GM21717 (cell line): Measurements from ENCODE around the gene NUB1.
"Not testable (repeated sequence)": the region's sequence is repeated elsewhere in the genome, so short reads cannot be mapped to it uniquely, and the experiment has no call there.

Experiments
- ATAC-seq: cut with Tn5 transposase; IDR thresholded peaks from one replicate; pipeline ENCODE4 v1.9.1; 2021; ENCODE audit warnings: mild to moderate bottlenecking, moderate library complexity; ENCODE audit not compliant: unreplicated experiment

NUB1 gene, protein sequence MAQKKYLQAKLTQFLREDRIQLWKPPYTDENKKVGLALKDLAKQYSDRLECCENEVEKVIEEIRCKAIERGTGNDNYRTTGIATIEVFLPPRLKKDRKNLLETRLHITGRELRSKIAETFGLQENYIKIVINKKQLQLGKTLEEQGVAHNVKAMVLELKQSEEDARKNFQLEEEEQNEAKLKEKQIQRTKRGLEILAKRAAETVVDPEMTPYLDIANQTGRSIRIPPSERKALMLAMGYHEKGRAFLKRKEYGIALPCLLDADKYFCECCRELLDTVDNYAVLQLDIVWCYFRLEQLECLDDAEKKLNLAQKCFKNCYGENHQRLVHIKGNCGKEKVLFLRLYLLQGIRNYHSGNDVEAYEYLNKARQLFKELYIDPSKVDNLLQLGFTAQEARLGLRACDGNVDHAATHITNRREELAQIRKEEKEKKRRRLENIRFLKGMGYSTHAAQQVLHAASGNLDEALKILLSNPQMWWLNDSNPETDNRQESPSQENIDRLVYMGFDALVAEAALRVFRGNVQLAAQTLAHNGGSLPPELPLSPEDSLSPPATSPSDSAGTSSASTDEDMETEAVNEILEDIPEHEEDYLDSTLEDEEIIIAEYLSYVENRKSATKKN

DNA sequence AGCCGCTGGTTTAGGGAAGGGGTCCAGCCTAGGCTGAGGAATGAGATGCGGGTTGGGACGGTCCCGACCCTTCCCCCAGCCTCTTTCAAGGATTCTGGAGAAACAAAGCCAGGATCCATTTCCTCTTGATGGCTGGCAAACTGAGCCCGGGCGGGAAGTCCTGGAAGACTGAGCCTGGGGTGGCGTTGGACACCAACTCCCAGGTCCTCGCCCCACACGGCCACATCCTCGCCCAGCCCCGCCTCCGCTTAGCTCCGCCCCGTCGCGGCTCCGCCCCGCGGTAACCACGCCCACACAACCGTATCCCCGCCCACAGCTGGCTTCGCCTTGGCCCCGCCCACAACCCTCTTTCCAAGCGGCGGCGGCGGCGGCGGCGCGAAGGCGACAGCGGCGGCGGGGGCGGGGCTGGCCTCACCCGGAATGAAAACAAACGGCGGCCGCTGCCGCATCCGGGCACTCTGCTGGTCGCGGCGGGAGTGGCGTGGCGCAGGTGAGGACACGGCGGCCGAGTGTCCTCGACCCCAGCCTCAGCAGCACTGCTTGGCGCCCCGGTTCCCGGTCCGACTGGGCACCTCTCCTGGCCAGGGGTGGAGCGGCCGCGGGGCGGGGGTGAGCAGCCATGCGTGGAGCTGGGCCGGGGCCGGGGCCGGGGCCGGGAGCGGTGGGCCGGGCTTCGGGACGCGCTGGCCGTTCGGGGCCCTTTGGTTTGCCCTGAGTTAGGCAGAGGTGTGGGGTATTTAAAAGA, at the start of gene NUB1:
NUB1 (plus strand) TSS at position 456 of the 745 bp plus-strand sequence. CDS start 3,538 bp downstream, outside the sequence.
- ATAC-seq = peak; percentile 49

DNA sequence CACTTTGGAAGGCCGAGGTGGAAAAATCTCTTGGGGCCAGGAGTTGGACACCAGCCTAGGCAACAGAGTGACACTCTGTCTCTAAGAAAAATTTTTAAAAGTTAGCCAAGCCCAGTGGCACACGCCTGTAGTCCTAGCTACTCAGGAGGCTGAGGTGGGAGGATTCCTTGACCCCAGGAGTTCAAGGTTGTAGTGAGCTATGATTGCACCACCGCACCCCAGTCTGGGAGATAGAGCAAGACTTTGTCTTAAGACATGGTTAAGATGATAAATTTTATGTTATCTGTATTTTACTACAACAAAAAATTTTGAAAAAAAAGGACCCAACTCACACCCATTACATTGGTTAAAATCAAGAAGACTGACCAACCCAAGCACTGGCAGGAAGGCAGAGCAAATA, 48.8 kb upstream of the NUB1 start:
- ATAC-seq = no peak

DNA sequence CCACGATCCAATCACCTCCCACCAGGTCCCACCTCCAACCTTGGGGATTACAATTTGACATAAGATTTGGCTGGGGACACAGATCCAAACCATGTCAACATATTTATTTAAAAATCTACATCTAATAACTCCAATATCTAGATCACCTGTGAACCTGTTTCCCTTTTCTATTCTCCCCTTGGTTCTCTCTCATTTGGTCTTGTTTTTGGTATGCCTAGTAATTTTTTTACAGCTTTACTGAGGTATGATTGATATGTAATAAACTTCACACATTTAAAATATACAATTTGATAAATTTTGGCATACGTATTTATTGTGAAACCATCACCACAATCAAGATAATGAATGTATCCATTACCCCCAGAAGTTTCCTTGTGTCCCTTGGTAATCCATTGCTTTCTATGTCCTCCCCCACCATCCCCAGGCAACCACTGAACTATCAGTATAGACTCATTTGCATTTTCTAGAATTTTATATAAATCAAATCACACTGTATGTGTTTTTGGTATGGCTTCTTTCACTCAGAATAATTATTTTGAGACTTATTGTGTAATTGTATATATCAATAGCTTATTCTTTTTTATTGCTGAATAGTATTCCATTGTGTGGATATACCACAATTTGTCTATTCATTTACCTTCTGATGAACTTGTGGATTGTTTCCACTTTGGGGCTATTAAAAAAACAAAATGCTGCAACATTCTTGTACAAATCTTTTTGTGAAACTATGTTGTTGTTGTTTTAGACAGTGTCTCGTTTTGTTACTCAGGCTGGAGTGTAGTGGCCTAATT, 45.2 kb upstream of the NUB1 start:
- ATAC-seq = no peak

DNA sequence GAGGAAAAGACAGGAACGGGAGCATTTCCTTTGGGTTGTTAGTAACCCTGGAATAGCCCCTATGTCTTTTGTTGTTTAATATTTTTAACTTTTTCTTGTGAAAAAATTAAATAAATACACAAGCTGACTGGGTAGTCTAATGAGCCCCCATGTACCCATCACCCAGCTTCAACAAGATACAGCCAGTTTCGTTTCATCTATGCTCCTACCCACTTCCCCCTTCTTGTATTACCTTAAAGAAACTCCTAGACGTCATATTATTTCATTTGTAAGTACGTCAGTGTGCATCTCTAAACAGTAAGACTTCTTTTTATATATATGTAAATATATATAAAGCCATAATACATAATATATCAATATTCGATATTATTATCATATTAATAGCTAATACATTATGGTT, 42.8 kb upstream of the NUB1 start:
- ATAC-seq = no peak

DNA sequence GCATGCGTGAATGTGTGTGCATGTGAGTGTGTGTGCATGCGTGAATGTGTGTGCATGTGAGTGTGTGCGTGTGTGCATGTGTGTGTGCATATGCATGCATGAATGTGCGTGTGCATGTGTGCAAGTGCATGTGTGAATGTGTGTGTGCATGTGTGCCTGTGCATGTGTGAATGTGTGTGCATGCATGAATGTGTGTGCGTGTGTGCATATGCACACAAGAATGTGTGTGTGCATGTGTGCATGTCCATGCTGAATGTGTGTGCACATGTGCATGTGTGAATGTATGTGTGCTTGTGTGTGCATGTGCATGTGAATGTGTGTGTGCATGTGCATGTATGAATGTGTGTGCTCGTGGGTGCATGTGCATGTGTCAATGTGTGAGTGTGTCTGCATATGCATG, 42.1 kb upstream of the NUB1 start:
- ATAC-seq = no peak

DNA sequence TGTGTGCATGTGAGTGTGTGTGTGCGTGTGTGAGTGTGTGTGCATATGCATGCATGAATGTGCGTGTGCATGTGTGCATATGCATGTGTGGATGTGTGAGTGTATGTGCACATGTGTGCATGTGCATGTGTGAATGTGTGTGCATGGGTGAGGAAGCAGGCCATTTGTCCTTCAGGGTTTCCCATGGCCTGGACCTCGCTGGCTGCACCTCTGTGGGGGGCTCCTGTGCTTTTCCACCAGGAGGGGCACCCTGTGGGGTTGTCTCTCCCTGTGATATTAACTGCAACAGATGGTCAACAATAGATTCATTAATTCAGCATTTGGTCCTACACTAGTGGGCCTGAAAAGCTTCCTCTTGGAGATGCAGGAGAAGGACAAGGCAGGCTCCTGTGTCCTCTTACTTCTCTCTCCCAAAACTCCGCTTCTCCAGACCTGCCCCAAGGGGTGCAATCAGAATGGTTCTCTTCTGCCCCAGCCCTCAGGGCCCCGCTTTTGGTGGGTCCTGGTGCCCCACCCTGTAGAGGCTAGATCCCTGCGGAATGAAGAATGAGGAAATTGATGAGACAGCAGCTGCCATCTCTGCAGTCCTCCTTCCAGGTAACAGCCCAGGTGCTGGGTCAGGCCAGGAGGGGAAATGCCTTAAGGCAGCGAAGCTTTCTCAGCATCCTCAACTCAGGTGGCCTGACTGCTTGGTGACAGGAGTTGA, 41.5 kb upstream of the NUB1 start:
- ATAC-seq = no peak

DNA sequence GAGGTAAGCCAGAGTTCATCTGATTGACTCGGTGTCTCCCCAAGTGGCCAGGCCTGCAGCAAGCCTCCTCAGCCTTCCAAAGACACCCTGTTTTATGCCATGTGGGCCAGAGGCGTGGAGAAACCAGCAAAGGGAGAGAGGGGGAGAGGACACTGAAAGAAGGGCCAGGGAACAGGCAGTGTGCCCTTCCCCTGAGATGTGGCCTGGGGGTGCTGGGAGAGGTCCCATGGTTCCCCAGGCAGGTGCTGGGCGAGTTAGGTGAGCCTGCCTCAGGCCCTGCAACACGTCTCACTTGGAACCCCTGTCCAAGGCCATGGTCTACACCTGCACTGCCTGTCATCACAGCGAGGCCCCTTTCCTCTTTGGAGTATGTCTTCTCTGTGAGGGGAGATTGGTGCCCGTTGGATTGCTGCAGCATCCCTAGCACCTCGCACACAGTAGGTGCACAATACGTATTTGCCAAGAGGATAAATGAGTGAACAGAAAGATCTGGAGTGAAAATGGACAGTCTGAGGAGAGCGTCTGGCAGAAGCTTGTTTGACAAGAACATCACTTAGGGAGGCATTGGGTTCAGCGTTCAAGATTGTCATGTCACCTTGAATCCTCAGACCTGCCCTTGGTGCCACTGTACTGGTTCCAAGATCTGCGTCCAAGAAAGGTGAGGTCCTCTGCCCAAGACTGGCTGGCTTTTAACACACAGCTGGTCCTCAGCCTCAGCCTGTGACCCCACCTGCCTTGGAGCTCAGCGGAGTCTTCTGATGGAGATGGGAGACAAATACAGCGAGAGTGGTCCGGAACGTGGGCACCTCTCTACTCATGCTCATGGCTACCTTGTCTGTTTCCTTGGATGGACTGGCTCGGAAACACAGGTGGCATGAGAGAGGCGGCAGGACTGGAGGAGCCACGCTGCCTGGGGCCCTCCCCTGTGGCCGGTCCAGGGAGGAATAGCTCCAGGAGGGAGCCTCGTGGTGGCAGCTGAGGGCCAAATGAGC, 39.8 kb upstream of the NUB1 start:
- ATAC-seq = no peak

DNA sequence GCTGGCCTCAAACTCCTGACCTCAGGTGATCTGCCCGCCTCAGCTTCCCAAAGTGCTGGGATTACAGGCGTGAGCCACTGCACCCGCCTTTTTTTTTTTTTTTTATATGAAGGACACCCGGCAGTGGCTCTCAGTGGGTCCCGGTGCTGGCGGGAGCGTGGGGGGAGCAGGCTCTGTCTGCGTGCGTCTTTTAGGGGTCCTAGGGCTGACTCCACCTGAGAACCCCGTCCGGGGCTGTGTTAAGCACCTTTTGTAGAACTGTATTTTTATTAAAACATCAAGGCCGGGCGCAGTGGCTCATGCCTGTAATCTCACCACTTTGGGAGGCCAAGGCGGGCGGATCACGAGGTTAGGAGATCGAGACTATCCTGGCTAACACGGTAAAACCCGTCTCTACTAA, 37.4 kb upstream of the NUB1 start:
- not testable (repeated sequence) for ATAC-seq

DNA sequence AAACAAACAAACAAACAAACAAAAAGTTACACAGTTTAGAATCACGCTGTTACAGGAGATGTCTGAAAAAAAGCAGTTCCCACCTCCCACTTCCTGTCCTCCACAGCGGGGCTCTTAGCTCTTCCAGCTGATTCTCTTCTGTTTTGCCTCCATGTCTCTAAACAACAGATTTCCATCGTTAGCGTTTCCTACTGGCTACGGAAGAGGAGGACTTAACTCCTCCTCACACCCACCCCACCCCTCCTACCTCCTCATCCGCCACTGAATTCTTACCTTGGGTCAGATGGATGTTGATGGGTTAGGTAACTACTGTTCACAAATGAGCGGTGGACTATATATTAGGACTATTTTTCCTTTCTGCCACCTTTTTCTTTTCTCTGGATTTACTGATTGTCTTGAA, 36.8 kb upstream of the NUB1 start:
- ATAC-seq = no peak

DNA sequence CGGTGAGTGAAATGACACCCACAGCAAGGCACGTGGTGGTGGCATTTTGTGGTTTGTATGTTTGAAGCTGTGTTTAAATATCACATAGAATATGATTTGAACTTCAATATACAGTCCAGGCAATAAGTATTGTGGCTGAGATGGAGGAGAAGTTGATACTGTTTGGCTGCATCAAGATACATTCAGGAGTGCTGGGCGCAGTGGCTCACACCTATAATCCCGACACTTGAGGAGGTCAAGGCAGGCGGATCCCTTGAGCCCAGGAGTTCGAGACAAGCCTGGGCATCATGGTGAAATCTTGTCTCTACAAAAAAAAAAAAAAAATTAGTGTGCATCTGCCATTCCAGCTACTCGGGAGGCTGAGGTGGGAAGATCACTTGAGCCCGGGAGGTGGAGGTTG, 35.2 kb upstream of the NUB1 start:
- ATAC-seq = no peak

DNA sequence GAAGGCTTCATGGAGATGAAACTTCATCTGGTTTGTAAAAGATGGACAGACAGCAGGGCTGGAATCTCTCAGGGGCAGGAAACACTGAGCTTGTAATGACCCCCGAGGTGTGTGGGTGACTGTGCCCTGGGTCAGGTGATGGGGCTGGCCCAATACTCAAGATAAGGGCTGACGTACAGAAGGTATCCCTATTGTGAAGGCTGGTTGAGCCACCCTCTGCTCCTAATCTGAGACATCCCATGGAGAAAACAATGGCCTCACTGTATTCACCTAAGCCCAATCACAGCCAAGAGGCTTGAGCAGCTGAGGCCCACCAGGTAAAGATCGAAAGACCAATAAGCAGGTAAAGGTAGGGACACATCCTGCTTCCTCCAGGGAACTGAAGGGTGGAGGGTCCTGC, 34.8 kb upstream of the NUB1 start:
- no peak for ATAC-seq

DNA sequence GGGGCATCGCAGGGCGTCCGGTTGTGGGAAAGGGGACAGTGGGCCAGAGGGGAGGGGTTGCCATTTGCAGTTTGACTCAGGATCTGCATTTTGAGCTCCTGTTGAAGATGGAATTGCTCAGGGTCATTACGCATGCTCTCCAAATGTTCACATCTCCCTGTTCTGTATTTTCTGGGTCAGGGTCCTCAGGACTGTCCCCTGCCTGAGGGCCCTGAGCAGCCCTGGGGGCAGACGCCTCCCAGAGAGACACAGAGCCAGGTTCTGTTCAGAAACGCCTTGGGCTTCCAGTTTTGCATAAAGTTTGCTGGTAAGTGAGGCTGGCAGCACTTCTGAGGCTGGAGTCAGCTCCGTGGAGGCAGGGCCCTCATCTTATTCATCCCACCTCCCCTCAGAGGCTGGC, 34.1 kb upstream of the NUB1 start:
- no peak for ATAC-seq

DNA sequence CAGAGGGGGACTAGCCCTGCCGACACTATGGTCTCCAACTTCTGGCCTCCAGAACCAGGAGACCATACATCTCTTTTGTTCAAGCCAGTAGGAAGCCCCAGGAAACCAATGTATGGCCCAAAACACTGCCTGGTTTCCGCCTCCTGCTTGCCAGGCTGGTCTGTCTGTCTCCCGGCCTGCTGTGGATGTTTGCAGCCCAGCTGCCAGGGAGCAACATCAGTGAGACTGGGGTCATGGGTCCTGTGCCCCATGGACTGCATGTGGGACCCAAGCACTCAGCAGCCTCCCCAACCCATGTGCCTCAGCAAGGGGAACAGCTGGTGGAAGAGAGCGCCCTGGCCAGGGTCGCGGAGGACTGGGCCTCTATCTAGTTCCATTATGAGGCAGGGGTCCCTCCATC, 33.4 kb upstream of the NUB1 start:
- no peak for ATAC-seq

DNA sequence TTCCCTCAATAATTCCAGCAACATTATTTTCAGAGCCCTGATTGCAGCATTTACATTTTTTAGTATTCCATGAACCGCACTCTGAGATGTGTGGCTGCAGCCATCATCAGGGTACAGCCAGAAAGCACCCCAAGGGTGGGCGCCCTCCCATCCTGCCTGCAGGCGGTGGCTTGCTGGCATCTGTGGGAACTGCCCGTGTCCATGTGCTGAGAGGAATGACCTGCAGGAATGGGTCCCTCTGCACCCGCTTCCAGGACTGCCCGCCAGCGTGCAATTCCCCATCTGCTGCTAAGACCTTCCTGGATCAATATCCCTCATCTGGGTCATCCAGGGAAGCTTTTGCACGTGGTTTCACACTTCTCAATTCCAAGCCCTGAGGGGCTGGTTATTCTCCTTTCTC, 32.8 kb upstream of the NUB1 start:
- no peak for ATAC-seq

DNA sequence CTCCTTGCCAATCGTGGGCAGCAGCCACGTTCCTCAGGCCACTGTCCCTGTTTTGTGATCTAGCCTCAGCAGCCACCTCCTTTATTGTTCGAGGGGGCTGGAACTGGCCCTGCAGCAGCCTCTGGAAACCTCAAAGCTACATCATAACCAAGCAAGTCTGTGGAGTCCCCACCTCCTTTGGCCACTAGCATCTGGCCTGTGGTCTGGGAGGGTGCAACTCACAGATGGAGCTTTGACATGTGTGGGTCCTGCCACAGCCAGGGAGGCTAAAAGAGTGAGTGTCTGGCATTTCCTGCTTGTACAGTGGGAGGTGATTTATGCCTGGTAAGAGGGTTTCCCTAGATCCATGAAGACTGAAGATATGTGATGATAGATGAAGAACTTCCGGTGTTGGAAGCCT, 32.3 kb upstream of the NUB1 start:
- no peak for ATAC-seq

DNA sequence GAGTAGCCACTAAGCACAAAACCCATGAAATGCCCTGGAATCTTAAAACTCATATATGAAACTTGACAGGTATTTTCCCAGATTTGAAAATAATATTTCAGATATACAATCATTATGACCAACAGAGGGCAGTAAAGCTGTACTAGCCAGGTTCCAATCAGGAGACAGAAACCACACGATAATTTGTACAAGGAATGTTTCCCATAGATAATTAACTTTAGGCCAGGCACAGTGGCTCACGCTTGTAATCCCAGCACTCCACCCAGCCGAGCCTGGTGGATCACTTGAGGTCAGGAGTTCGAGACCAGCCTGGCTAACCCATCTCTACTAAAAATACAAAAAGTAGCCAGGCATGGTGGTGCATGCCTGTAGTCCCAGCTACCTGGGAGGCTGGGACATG, 31.0 kb upstream of the NUB1 start:
- no peak for ATAC-seq

DNA sequence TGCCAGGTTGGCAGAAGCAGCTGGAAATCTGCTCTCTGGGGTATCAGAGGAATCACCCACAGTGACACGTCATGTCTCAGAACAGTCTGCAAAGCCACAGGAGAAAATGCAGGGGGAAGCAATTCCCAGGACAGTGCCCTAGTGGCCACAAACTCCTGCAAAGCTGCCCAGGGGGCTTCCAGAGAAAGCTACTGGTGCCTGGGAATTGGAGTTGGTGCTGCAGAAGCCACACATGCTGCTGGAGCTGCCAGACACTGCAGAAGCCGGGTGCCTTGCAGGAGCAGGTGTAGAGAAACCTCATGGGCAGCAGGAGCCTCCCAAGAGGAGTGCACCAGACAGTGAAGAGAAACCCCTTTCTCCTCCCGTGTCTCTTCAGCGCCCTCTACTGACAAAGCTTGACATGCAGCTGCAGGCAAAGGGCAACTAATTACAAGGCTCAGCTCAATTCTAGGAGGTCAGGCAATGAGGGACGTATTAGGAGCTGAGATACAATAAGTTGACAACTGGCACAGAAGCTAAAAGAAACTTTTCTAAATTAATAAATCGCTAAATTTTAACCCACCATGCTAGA, 30.2 kb upstream of the NUB1 start:
- ATAC-seq = no peak

DNA sequence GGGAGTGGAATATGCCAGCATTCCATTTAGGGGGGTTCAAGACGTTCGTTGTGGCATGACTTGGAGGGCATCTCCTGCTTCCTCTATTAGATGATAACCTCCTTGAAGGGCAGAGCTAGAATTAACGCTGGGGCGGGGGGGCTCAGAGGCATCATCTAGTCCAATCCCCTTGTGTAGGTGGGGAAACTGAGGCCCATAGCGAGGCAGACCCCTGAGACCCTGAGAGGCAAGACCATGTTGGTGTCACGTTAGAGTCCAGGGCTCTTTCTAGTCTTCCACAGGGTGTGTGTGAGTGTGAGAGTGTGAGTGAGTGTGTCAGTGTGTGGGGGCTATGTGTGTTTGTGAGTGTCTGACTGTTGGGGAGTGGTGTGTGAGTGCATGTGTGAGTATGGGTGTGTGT, 29.3 kb upstream of the NUB1 start:
- no peak for ATAC-seq
